Hindlimb muscle (tissue), 1 donor: Measurements from ENCODE around the gene SMARCA4. TPM values are rescaled to one million over a fixed set of nuclear protein-coding genes. Genes with fewer than 3 reads are reported as not detected.
"Not testable (repeated sequence)": the region's sequence is repeated elsewhere in the genome, so short reads cannot be mapped to it uniquely, and the experiment has no call there.

ENCODE experiments used
- DNase-seq: peaks from one replicate; pipeline ENCODE4 v3.0.0-alpha.2; 2013
- polyA plus RNA-seq: library from polyadenylated mRNA; unstranded; fragments of 120-200 nt; gene quantifications from one replicate; pipeline ENCODE4 v1.2.1, GENCODE V29; 2013; ENCODE audit not compliant: insufficient read length

SMARCA4 gene
- polyA plus RNA-seq, 1 donor: 107 TPM

- DNase-seq: no peak
These were observed 80.4 kb downstream of the SMARCA4 start for GRCh38 chr19:11041194-11041593.

GRCh38 chr19:11041966-11042627, 81.3 kb downstream of the SMARCA4 start:
- DNase-seq: no peak

- no peak for DNase-seq
These were observed 83.6 kb downstream of the SMARCA4 start for GRCh38 chr19:11044431-11044830.

- no peak for DNase-seq
These were observed 84.7 kb downstream of the SMARCA4 start for GRCh38 chr19:11045536-11045935.

- DNase-seq: no peak
These were observed 86.0 kb downstream of the SMARCA4 start for GRCh38 chr19:11046605-11047354.

- no peak for DNase-seq
These were observed 87.0 kb downstream of the SMARCA4 start for GRCh38 chr19:11047866-11048265.

DNA sequence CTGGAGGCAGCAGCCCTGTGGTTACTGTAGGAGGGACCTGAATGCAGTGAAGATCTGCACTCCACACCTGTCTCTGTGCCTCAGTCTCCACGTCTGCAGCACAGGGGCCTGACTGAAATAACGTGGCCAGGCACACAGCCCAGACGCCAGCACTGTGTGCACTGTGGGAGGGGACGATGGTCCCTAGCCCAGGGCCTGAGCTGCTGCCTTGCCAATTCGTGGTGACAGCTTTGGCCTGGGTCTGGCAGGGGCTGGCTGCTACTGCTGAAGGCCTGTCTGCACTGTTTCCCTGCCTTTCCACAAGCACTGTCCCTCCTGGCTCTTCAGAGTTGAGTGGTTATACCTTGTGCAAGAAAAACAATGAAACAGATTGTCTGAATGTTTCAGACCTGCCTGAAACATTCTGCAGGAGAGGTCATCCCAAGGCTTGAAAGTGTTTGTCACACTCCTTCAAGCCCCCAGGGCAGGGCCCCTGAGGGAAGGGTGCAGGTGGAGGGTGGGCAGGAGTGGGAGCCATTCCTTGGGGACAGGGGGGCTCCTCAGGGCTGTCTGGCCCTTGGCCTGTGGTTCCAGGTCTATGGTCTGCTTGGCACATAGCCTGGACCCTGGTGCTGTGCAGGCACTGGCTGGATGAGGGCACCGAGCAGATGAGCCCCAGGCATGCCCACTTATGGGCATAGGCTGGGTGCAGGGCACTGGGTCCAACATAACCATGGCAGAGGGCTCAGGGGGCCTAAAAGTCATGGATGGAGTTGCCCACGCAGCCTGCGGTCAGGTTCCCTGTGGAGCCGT, 89.7 kb downstream of the SMARCA4 start:
- no peak for DNase-seq

GRCh38 chr19:11053817-11054195, 93.0 kb downstream of the SMARCA4 start:
- peak; percentile 34 for DNase-seq

- no peak for DNase-seq
These were observed 93.4 kb downstream of the SMARCA4 start for GRCh38 chr19:11054200-11054599.

DNA sequence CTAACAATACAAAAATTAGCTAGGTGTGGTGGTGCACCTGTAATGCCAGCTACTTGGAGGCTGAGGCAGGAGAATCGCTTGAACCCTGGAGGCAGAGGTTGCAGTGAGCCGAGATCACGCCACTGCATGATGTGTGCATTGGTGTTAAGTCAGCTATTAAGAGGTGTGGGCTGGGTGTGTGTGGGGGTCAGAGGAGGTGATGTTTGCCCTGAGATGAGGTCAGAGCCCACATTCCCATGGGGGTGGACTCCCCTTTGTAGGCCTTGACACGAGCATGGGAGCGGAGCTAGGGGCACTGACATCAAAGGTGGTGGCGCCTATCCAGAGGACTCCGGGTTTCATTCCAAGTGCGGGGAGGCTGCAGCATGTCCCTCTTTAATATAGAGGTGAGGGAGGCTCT, 93.8 kb downstream of the SMARCA4 start:
- DNase-seq: no peak

DNA sequence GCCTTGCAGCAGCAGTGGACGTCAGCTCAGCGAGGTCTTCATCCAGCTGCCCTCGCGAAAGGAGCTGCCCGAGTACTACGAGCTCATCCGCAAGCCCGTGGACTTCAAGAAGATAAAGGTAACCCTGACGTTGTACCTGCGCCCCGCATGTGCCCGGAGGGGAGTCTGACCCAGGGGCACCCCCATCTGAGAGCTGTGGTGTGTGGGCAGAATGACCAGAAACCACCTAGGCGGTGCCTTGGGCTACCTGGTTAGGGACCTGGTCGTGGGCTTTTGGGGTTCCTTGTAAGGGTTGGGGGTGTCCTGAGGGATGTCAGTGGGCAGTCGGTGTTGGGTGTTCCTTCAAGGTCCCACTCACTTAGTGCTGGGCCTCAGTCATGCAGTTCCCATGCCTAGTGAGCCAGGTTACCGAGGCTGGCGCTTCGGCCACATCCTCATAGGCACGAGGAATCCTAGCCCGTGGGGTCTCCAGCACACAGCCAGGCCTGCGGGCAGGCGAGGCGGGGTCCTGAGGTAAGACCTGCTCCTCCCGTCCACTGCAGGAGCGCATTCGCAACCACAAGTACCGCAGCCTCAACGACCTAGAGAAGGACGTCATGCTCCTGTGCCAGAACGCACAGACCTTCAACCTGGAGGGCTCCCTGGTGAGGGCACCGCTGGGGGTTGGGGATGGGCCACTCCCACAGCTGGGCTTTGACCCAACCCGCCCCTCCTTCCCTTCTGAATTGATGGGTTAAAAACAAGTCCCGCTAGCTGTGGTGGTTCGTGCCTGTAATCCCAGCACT, 97.6 kb downstream of the SMARCA4 start:
- no peak for DNase-seq

GRCh38 chr19:11059511-11060358, 98.9 kb downstream of the SMARCA4 start:
- no peak for DNase-seq

DNA sequence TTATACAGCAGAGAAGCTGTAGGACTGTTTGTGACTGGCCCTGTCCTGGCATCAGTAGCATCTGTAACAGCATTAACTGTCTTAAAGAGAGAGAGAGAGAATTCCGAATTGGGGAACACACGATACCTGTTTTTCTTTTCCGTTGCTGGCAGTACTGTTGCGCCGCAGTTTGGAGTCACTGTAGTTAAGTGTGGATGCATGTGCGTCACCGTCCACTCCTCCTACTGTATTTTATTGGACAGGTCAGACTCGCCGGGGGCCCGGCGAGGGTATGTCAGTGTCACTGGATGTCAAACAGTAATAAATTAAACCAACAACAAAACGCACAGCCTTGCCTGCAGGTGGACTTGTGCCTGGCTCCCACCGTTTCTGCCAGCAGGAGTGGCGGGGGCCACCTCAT, 101.1 kb downstream of the SMARCA4 start:
- DNase-seq: no peak

DNA sequence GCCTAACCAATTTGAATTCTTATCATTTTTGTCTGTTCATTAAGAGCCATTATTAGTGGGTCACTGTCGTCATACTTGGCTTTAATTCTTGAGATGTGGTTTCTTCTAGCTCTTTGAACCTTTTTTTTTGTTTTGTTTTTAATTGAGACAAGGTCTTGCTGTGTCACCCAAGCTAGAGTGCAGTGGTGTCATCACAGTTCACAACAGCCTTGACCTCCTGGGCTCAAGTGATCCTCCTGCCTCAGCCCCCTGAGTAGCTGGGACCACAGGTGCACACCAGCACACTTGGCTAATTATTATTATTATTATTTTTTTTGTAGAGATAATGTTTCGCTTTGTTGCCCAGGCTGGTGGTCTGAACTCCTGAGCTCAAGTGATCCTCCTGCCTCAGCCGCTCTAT, 102.6 kb downstream of the SMARCA4 start:
- no peak for DNase-seq

DNA sequence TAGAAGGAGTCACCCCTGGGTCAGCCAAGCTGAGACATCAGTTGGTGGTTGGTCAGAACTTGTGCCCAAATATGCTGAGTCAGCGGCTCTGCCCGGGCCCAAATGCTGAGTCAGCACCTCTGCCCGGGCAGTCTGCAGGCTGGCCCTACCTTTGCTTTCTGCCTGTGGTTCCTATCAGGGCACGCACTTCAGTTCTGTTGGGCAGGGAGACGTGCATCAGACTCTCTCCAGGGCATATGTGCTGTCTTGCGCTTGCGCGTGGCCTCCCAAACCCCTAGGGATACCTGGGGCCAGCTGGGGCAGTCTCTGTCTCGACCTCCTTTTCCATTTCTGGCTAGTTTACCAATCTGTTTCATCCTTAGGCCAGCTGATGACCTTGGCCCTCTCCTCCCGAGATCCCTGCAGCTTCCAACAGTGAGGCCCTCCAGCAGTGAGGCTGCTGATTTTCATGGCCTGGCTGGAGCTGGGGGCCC, 104.0 kb downstream of the SMARCA4 start:
- DNase-seq: no peak

DNA sequence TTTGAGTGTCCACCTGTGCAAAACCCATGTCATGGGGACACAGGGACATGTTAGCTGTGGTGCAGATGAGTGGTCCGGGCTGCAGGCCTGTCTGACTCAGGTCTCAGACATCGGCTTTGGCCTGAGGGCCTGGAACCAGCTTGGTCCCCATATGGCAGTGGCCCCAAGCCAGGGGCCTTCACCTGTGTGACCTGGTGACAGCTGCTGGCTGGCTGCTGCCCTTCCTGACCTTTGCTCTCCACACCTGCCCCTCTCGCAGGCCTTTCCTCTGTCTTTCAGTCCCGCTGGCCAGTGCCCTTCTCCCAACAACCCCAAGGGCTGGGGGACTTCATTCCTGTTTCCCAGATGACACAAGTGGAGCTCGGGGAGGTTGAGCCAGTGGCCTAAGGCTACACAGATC, 105.5 kb downstream of the SMARCA4 start:
- DNase-seq: no peak

- DNase-seq: no peak
These were observed 106.7 kb downstream of the SMARCA4 start for GRCh38 chr19:11067356-11068113.

- DNase-seq: no peak
These were observed 108.7 kb downstream of the SMARCA4 start for GRCh38 chr19:11069561-11069960.

DNA sequence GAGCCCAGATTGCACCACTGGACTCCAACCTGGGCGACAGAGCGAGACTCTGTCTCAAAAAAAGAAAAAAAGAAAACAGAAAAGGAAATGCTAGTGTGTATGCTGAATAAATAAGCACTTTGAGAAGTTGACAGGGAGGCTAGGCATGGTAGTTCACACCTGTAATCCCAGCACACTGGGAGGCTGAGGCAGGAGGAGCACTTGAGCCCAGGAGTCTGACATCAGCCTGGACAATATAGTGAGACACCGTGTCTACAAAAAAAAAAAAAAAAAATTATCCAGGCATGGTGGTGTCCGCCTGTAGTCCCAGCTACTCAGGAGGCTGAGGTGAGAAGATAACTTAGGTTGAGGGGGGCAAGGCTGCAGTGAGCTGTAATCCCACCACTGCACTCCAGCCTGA, 109.3 kb downstream of the SMARCA4 start:
- DNase-seq: no peak

- no peak for DNase-seq
These were observed 112.7 kb downstream of the SMARCA4 start for GRCh38 chr19:11073568-11073967.

- DNase-seq: not testable (repeated sequence)
These were observed 116.0 kb downstream of the SMARCA4 start for GRCh38 chr19:11076792-11077191.
